ENCODE measurements around the gene MRPL54. TPM values are rescaled to one million over a fixed set of nuclear protein-coding genes. Genes with fewer than 3 reads are reported as not detected.

MRPL54 gene
- total RNA-seq, 1 experiment from 2014 or later = 67.1 TPM

- intact Hi-C loops (cut with micrococcal nuclease) = no loop called here
- Histone ChIP-seq H3K4me3 (replicated peaks in 1 of 2; ENCODE audit: low read depth in 1 of 2, low read length in 2 of 2) (no peak overlapping the region), H3K27ac (ENCODE audit: low read depth, low read length) (no peak overlapping the region), H3K9ac (ENCODE audit: low read length) (no peak overlapping the region), H3K4me2 (ENCODE audit: low read length) (no peak overlapping the region), H4K20me1 (ENCODE audit: insufficient read depth) (no peaks in the 10 kb centered on the region), H3K27me3 (ENCODE audit: insufficient read depth, low read length) (no peaks in the 10 kb centered on the region), H3K9me2 (ENCODE audit: insufficient read depth) (no peaks in the 10 kb centered on the region), H3K36me3 (ENCODE audit: control insufficient read depth in 1 of 2, insufficient read depth in 2 of 2, low read length in 2 of 2) (no peaks in the 10 kb centered on the region), H3K79me2 (ENCODE audit: insufficient read depth, low read length) (no peaks in the 10 kb centered on the region), H3K4me1 (ENCODE audit: control insufficient read depth in 1 of 2, insufficient read depth in 2 of 2, low read length in 2 of 2) (no peaks in the 10 kb centered on the region), H2AFZ (ENCODE audit: low read depth, low read length, poor library complexity, severe bottlenecking) (no peak overlapping the region), H3K9me3 (ENCODE audit: control insufficient read depth in 1 of 2, insufficient read depth in 1 of 2, low read depth in 1 of 2, low read length in 2 of 2) (peaks cover 0 to 5% of the 10 kb centered on the region in 2 experiments; a peak in 2 of 4 replicates)
- ATAC-seq = no peak
- BruUV-seq (replicated peaks) = no TSS peak
- POLR2A ChIA-PET = no interaction called here
- DNase-seq (ENCODE audit: low read depth, low spot score) = no peak
- CTCF ChIA-PET = no interaction called here
- RAD21 ChIA-PET (ENCODE audit: low non-redundant PET in 1 of 2, low total read pairs in 2 of 2, uncharacterized antibody in 2 of 2, unreplicated experiment in 2 of 2) = no interaction called here
- TF ChIP-seq JUND (IDR thresholded peaks at IDR 0.05) = no peak
- TF ChIP-seq EGR1 (IDR thresholded peaks at IDR 0.05; ENCODE audit: low read depth) = no peak
- no peak for TF ChIP-seq SIN3A (IDR thresholded peaks at IDR 0.05; ENCODE audit: low read depth)
- TF ChIP-seq ELF1 (IDR thresholded peaks at IDR 0.05; ENCODE audit: borderline replicate concordance, low read depth) = no peak
- TF ChIP-seq, protein P1, sequence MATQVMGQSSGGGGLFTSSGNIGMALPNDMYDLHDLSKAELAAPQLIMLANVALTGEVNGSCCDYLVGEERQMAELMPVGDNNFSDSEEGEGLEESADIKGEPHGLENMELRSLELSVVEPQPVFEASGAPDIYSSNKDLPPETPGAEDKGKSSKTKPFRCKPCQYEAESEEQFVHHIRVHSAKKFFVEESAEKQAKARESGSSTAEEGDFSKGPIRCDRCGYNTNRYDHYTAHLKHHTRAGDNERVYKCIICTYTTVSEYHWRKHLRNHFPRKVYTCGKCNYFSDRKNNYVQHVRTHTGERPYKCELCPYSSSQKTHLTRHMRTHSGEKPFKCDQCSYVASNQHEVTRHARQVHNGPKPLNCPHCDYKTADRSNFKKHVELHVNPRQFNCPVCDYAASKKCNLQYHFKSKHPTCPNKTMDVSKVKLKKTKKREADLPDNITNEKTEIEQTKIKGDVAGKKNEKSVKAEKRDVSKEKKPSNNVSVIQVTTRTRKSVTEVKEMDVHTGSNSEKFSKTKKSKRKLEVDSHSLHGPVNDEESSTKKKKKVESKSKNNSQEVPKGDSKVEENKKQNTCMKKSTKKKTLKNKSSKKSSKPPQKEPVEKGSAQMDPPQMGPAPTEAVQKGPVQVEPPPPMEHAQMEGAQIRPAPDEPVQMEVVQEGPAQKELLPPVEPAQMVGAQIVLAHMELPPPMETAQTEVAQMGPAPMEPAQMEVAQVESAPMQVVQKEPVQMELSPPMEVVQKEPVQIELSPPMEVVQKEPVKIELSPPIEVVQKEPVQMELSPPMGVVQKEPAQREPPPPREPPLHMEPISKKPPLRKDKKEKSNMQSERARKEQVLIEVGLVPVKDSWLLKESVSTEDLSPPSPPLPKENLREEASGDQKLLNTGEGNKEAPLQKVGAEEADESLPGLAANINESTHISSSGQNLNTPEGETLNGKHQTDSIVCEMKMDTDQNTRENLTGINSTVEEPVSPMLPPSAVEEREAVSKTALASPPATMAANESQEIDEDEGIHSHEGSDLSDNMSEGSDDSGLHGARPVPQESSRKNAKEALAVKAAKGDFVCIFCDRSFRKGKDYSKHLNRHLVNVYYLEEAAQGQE (IDR thresholded peaks at IDR 0.05; ENCODE audit: low read depth) = no peak
These were observed 41.5 kb downstream of the MRPL54 start for GRCh38 chr19:3803986-3804385.

- no peak for ATAC-seq
- Histone ChIP-seq H3K4me3 (replicated peaks in 1 of 2; ENCODE audit: low read depth in 1 of 2, low read length in 2 of 2) (no peak overlapping the region), H4K20me1 (ENCODE audit: insufficient read depth) (no peaks in the 10 kb centered on the region), H3K9me2 (ENCODE audit: insufficient read depth) (no peaks in the 10 kb centered on the region), H3K9ac (ENCODE audit: low read length) (no peak overlapping the region), H3K4me2 (ENCODE audit: low read length) (no peak overlapping the region), H3K9me3 (ENCODE audit: control insufficient read depth in 1 of 2, insufficient read depth in 1 of 2, low read depth in 1 of 2, low read length in 2 of 2) (peaks cover 0 to 5% of the 10 kb centered on the region in 2 experiments; a peak in 2 of 4 replicates), H3K79me2 (ENCODE audit: insufficient read depth, low read length) (no peaks in the 10 kb centered on the region), H3K27ac (ENCODE audit: low read depth, low read length) (no peak overlapping the region), H2AFZ (ENCODE audit: low read depth, low read length, poor library complexity, severe bottlenecking) (no peak overlapping the region), H3K27me3 (ENCODE audit: insufficient read depth, low read length) (no peaks in the 10 kb centered on the region), H3K36me3 (ENCODE audit: control insufficient read depth in 1 of 2, insufficient read depth in 2 of 2, low read length in 2 of 2) (no peaks in the 10 kb centered on the region), H3K4me1 (ENCODE audit: control insufficient read depth in 1 of 2, insufficient read depth in 2 of 2, low read length in 2 of 2) (no peaks in the 10 kb centered on the region)
- TF ChIP-seq EZH2 (IDR thresholded peaks at IDR 0.05) (no peak), ZBTB33 (IDR thresholded peaks at IDR 0.05; ENCODE audit: extremely low read depth, insufficient replicate concordance, low read length) (no peak)
- RAD21 ChIA-PET (ENCODE audit: low non-redundant PET in 1 of 2, low total read pairs in 2 of 2, uncharacterized antibody in 2 of 2, unreplicated experiment in 2 of 2) = no interaction called here
- intact Hi-C loops (cut with micrococcal nuclease) = no loop called here
- no TSS peak for BruUV-seq (replicated peaks)
- CTCF ChIA-PET = no interaction called here
- POLR2A ChIA-PET = no interaction called here
- DNase-seq (ENCODE audit: low read depth, low spot score) = no peak
These were observed 41.9 kb downstream of the MRPL54 start for GRCh38 chr19:3804429-3804828.

Data from HCT116 (cell line).